ENCODE data around the gene WDFY2. TPM values are rescaled to one million over a fixed set of nuclear protein-coding genes. Genes with fewer than 3 reads are reported as not detected.

WDFY2 gene
- total RNA-seq, 3 donors from 2014 or later (not counting 1 experiment from before 2014, with no cell fraction given), result 29.5 to 32.1 (median 31.3) TPM

DNA sequence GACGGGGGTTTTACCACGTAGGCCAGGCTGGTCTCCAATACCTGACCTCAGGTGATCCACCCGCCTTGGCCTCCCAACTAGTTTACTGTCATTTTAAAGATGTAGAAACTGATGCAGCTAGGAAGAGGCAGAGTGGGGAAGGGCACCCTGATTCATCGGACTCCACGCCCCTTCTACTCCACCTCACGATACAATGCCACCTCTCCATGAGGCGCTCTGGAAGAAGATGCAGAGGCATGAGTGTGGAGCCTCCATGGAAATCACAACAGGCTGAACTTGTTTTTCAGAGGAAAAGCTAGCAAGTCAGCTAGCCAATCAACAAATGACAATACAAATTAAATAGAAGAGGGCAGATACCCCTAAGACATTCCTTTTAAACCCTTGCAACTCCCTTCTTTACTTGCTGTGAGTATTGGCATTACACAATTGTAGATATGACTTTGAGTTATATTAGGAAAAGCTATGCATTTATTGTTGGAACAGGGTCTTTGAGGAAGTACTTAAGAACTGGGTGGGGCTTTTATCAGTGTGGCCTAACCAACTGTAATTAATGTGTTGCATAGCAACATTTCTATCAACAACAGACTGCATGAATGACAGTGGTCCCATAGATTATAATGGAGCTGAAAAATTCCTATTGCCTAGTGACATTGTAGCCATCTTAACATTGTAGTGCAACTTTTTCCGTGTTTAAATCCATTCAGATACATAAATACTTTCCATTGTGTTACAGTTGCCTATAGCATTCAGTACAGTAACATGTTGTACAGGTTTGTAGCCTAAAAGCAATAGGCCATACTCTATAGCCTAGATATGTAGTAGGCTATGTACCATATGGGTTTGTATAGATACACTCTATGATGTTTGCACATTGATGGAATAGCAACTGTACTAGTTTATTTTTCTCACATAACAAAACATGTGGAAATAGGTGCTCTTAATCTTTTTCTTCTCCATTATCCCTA lies 17.6 kb downstream of the WDFY2 start:
- Mint-ChIP-seq H3K36me3 (no peaks in the 10 kb centered on the region), H3K4me3 (no peak overlapping the region), H3K27me3 (ENCODE audit: low read depth in 2 of 2) (no peaks in the 10 kb centered on the region), H3K27ac (no peak overlapping the region), H3K9me3 (no peaks in the 10 kb centered on the region), H3K4me1 (peaks cover 45 to 46% of the 10 kb centered on the region in 2 donors)
- H3K27ac ChIP-seq (ENCODE audit: low read length), result no peak overlapping the region
- no peak for TF ChIP-seq CTCF (IDR thresholded peaks at IDR 0.05)
- DNase-seq (no peak), ATAC-seq (peak in 1 of 3 donors; percentile 41)
- H3K27me3 ChIP-seq (ENCODE audit: control insufficient read depth, insufficient read depth, low read length), result no peaks in the 10 kb centered on the region
- intact Hi-C loops (cut with micrococcal nuclease), result no loop called here
- H3K4me1 ChIP-seq (ENCODE audit: control insufficient read depth, insufficient read depth, low read length), result peaks cover 9% of the 10 kb centered on the region
- H3K4me3 ChIP-seq (ENCODE audit: low read length), result no peak overlapping the region
- whole genome bisulfite sequencing (ENCODE audit: insufficient coverage), result 99% methylated on average over 8 of the region's 8 CpGs
- no peaks in the 10 kb centered on the region for H3K9me3 ChIP-seq (ENCODE audit: control insufficient read depth, insufficient read depth, low read length)
- H3K36me3 ChIP-seq (ENCODE audit: control insufficient read depth, insufficient read depth, low read length), result no peaks in the 10 kb centered on the region

- Mint-ChIP-seq H3K4me3 (no peak overlapping the region), H3K36me3 (no peaks in the 10 kb centered on the region), H3K27me3 (ENCODE audit: low read depth in 2 of 2) (no peaks in the 10 kb centered on the region), H3K27ac (no peak overlapping the region), H3K9me3 (no peaks in the 10 kb centered on the region), H3K4me1 (peaks cover 46 to 55% of the 10 kb centered on the region in 2 donors)
- Histone ChIP-seq H3K4me1 (ENCODE audit: control insufficient read depth, insufficient read depth, low read length) (peaks cover 9% of the 10 kb centered on the region), H3K4me3 (ENCODE audit: low read length) (no peak overlapping the region), H3K36me3 (ENCODE audit: control insufficient read depth, insufficient read depth, low read length) (no peaks in the 10 kb centered on the region), H3K27ac (ENCODE audit: low read length) (no peak overlapping the region), H3K27me3 (ENCODE audit: control insufficient read depth, insufficient read depth, low read length) (no peaks in the 10 kb centered on the region), H3K9me3 (ENCODE audit: control insufficient read depth, insufficient read depth, low read length) (no peaks in the 10 kb centered on the region)
- ATAC-seq (no peak), DNase-seq (no peak)
- no peak for TF ChIP-seq CTCF (IDR thresholded peaks at IDR 0.05)
- intact Hi-C loops (cut with micrococcal nuclease), result no loop called here
- 91% methylated on average over 1 of the region's 1 CpG for WGBS (ENCODE audit: insufficient coverage)
Measured at GRCh38 chr13:51603716-51604115, 19.5 kb downstream of the WDFY2 start.

DNA sequence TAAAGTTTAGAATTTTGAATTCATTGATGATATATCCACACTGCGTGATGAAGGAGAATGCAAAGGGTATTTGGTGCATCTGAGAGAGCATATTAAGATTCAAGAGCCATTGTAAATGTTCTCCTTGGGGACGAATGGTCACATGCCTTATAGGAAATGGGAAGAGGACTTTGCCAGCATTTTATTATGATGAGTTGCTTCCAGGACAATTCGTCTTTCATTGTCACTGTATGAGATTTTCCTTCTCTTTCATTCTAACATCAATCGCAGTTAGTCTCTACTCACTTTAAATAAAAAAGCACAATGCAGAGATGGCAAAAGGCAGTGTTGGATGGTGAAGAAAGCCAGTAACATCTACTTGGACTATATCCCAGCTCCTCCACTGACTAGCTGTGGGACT lies 21.4 kb downstream of the WDFY2 start:
- intact Hi-C loops (cut with micrococcal nuclease), result no loop called here
- no peak for TF ChIP-seq CTCF (IDR thresholded peaks at IDR 0.05)
- no peak overlapping the region for H3K4me3 Mint-ChIP-seq
- H3K27ac Mint-ChIP-seq, result no peak overlapping the region
- WGBS (ENCODE audit: insufficient coverage), result 94% methylated on average over 2 of the region's 4 CpGs
- H3K4me1 ChIP-seq (ENCODE audit: control insufficient read depth, insufficient read depth, low read length), result peaks cover 5% of the 10 kb centered on the region
- H3K4me3 ChIP-seq (ENCODE audit: low read length), result no peak overlapping the region
- ATAC-seq, result no peak
- no peaks in the 10 kb centered on the region for H3K9me3 Mint-ChIP-seq
- H3K27me3 ChIP-seq (ENCODE audit: control insufficient read depth, insufficient read depth, low read length), result no peaks in the 10 kb centered on the region
- no peak for DNase-seq
- H3K9me3 ChIP-seq (ENCODE audit: control insufficient read depth, insufficient read depth, low read length), result no peaks in the 10 kb centered on the region
- no peak overlapping the region for H3K27ac ChIP-seq (ENCODE audit: low read length)
- no peaks in the 10 kb centered on the region for H3K36me3 ChIP-seq (ENCODE audit: control insufficient read depth, insufficient read depth, low read length)
- H3K4me1 Mint-ChIP-seq, result peaks cover 40 to 42% of the 10 kb centered on the region in 2 donors
- no peaks in the 10 kb centered on the region for H3K36me3 Mint-ChIP-seq
- no peaks in the 10 kb centered on the region for H3K27me3 Mint-ChIP-seq (ENCODE audit: low read depth in 2 of 2)
